ENCODE measurements around the gene CA12.
"Not testable (repeated sequence)": the region's sequence is repeated elsewhere in the genome, so short reads cannot be mapped to it uniquely, and the experiment has no call there.

Gene CA12

DNA sequence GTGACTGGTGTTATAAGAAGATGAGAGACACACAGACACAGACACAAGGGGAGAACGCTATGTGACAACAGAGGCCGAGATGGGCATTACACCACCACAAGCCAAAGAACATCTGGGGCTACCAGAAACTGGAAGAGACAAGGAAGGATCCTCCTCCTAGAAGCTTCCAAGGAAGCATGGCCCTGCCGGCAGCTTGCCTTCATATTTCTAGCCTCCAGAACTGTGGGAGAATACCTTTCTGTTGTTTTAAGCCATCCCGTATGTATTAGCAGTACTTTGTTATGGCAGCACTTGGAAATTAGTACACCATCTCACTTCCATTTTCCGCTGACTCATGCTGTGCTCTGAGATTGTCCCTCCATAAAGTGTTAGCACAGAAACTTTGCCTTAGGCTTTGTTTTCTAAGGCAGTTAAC is 38.7 kb upstream of the CA12 start (continued):
- no peak for TF ChIP-seq ARNTL (CRISPR knock-in tag; IDR thresholded peaks at IDR 0.05; ENCODE audit: borderline replicate concordance, low read depth)

GRCh38 chr15:63418811-63419210 is 37.2 kb upstream of the CA12 start:
- no peak for ATAC-seq
- TF ChIP-seq ARNTL (CRISPR knock-in tag; IDR thresholded peaks at IDR 0.05; ENCODE audit: borderline replicate concordance, low read depth), result no peak

DNA sequence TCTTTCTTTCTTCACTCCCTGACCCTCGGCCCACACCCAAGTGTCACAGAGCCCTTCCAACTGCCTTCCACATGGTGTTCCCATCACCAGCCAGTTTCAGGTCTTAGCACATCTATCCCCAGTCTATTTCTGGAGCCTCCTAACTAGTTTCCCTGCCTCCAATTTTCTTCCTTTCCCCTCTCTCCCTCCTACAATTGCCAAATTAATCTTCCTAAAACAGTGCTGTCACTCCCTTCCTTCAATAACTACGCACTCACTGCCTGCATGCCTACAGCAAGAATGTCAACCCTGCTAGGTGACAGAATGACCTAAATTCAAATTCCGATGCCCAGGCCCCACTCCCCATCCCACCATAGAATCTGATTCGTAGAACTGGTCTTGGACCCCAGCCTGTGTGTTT is 36.1 kb upstream of the CA12 start:
- no peak for ATAC-seq
- no peak for TF ChIP-seq CSRNP3 (CRISPR knock-in tag; IDR thresholded peaks at IDR 0.05)
- TF ChIP-seq, protein P1, sequence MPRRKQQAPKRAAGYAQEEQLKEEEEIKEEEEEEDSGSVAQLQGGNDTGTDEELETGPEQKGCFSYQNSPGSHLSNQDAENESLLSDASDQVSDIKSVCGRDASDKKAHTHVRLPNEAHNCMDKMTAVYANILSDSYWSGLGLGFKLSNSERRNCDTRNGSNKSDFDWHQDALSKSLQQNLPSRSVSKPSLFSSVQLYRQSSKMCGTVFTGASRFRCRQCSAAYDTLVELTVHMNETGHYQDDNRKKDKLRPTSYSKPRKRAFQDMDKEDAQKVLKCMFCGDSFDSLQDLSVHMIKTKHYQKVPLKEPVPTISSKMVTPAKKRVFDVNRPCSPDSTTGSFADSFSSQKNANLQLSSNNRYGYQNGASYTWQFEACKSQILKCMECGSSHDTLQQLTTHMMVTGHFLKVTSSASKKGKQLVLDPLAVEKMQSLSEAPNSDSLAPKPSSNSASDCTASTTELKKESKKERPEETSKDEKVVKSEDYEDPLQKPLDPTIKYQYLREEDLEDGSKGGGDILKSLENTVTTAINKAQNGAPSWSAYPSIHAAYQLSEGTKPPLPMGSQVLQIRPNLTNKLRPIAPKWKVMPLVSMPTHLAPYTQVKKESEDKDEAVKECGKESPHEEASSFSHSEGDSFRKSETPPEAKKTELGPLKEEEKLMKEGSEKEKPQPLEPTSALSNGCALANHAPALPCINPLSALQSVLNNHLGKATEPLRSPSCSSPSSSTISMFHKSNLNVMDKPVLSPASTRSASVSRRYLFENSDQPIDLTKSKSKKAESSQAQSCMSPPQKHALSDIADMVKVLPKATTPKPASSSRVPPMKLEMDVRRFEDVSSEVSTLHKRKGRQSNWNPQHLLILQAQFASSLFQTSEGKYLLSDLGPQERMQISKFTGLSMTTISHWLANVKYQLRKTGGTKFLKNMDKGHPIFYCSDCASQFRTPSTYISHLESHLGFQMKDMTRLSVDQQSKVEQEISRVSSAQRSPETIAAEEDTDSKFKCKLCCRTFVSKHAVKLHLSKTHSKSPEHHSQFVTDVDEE (CRISPR knock-in tag; IDR thresholded peaks at IDR 0.05), result no peak
- TF ChIP-seq CSDC2 (CRISPR knock-in tag; IDR thresholded peaks at IDR 0.05), result no peak
- TF ChIP-seq ZNF565 (CRISPR knock-in tag; conservative IDR thresholded peaks at IDR 0.05; ENCODE audit: low read depth), result no peak
- TF ChIP-seq ZNF70 (CRISPR knock-in tag; IDR thresholded peaks at IDR 0.05), result no peak
- no peak for TF ChIP-seq TCF4 (CRISPR knock-in tag; IDR thresholded peaks at IDR 0.05; ENCODE audit: borderline replicate concordance)
- TF ChIP-seq ESRRG (CRISPR knock-in tag; IDR thresholded peaks at IDR 0.05), result no peak
- TF ChIP-seq ARNTL (CRISPR knock-in tag; IDR thresholded peaks at IDR 0.05; ENCODE audit: borderline replicate concordance, low read depth), result no peak
- TF ChIP-seq, protein P2, sequence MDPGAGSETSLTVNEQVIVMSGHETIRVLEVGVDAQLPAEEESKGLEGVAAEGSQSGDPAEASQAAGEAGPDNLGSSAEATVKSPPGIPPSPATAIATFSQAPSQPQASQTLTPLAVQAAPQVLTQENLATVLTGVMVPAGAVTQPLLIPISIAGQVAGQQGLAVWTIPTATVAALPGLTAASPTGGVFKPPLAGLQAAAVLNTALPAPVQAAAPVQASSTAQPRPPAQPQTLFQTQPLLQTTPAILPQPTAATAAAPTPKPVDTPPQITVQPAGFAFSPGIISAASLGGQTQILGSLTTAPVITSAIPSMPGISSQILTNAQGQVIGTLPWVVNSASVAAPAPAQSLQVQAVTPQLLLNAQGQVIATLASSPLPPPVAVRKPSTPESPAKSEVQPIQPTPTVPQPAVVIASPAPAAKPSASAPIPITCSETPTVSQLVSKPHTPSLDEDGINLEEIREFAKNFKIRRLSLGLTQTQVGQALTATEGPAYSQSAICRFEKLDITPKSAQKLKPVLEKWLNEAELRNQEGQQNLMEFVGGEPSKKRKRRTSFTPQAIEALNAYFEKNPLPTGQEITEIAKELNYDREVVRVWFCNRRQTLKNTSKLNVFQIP (CRISPR knock-in tag; IDR thresholded peaks at IDR 0.05; ENCODE audit: borderline replicate concordance, low read depth), result no peak
- TF ChIP-seq CREB5 (CRISPR knock-in tag; IDR thresholded peaks at IDR 0.05; ENCODE audit: low read depth), result no peak
- no peak for TF ChIP-seq ZC3H10 (CRISPR knock-in tag; IDR thresholded peaks at IDR 0.05)
- TF ChIP-seq GLIS3 (CRISPR knock-in tag; IDR thresholded peaks at IDR 0.05), result no peak
- TF ChIP-seq TOX (CRISPR knock-in tag; IDR thresholded peaks at IDR 0.05; ENCODE audit: borderline replicate concordance), result no peak
- no peak for TF ChIP-seq ZNF8 (CRISPR knock-in tag; IDR thresholded peaks at IDR 0.05)
- TF ChIP-seq PATZ1 (CRISPR knock-in tag; IDR thresholded peaks at IDR 0.05; ENCODE audit: borderline replicate concordance), result no peak
- no peak for TF ChIP-seq ZFP3 (CRISPR knock-in tag; IDR thresholded peaks at IDR 0.05)
- TF ChIP-seq PPARA (CRISPR knock-in tag; IDR thresholded peaks at IDR 0.05; ENCODE audit: borderline replicate concordance), result no peak
- no peak for TF ChIP-seq RARB (CRISPR knock-in tag; IDR thresholded peaks at IDR 0.05)

DNA sequence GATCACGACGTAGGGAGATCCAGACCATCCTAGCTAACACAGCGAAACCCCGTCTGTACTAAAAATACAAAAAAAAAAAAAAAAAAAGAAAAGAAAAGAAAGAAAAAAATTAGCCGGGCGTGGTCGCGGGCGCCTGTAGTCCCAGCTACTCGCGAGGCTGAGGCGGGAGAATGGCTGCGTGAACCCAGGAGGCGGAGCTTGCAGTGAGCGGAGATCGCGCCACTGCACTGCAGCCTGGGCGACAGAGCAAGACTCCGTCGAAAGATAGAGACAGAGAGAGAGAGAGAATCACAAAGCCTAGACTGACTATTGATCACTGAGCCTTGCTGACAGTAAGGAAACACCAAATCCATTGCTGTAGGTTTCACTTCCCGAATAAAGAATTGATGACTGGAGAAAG is 35.6 kb upstream of the CA12 start:
- ATAC-seq, result not testable (repeated sequence)
